ENCODE measurements around the gene NCKAP5. TPM values are rescaled to one million over a fixed set of nuclear protein-coding genes. Genes with fewer than 3 reads are reported as not detected.

The NCKAP5 gene
- total RNA-seq, 1 donor from 2014 or later = 2.7 TPM

GRCh38 chr2:132804051-132804450 lies 764.2 kb downstream of the NCKAP5 start:
- Mint-ChIP-seq H3K27ac (ENCODE audit: unreplicated experiment) (peak overlapping the region; percentile 84), H3K27me3 (ENCODE audit: low read depth, unreplicated experiment) (no peaks in the 10 kb centered on the region)

GRCh38 chr2:132798341-132798740 lies 769.9 kb downstream of the NCKAP5 start:
- H3K4me3 Mint-ChIP-seq (ENCODE audit: unreplicated experiment) = no peak overlapping the region
- no peak overlapping the region for H3K27ac Mint-ChIP-seq (ENCODE audit: unreplicated experiment)
- Histone ChIP-seq H2AFZ (ENCODE audit: low read depth, low read length) (no peak overlapping the region), H3K4me1 (ENCODE audit: insufficient read depth, low read length) (peaks cover 6% of the 10 kb centered on the region), H3K27me3 (ENCODE audit: insufficient read depth, low read length) (no peaks in the 10 kb centered on the region), H3K9ac (ENCODE audit: low read length) (no peak overlapping the region), H3K36me3 (ENCODE audit: insufficient read depth, low read length) (no peaks in the 10 kb centered on the region), H3K79me2 (ENCODE audit: insufficient read depth, low read length) (no peaks in the 10 kb centered on the region), H3K9me3 (ENCODE audit: insufficient read depth, low read depth, low read length) (no peaks in the 10 kb centered on the region), H3K27ac (ENCODE audit: low read depth, low read length) (no peak overlapping the region), H3K4me2 (ENCODE audit: low read length) (no peak overlapping the region), H4K20me1 (ENCODE audit: insufficient read depth, low read length) (no peaks in the 10 kb centered on the region), H3K4me3 (ENCODE audit: insufficient read depth, low read depth, low read length) (no peak overlapping the region)
- TF ChIP-seq CTCF (IDR thresholded peaks at IDR 0.05; ENCODE audit: insufficient read depth, low read depth, low read length) (no peak), EZH2 (IDR thresholded peaks at IDR 0.05; ENCODE audit: insufficient read depth, low read length) (no peak)
- H3K36me3 Mint-ChIP-seq (ENCODE audit: low read depth, unreplicated experiment) = no peaks in the 10 kb centered on the region
- peaks cover 18% of the 10 kb centered on the region for H3K4me1 Mint-ChIP-seq (ENCODE audit: low read depth, unreplicated experiment)
- no peak for DNase-seq (ENCODE audit: low read depth)
- H3K9me3 Mint-ChIP-seq (ENCODE audit: unreplicated experiment) = no peaks in the 10 kb centered on the region
- no peaks in the 10 kb centered on the region for H3K27me3 Mint-ChIP-seq (ENCODE audit: low read depth, unreplicated experiment)
- FAIRE-seq = no peak

More at GRCh38 chr2:132804051-132804450, 764.2 kb downstream of the NCKAP5 start:
- TF ChIP-seq CTCF (IDR thresholded peaks at IDR 0.05; ENCODE audit: insufficient read depth, low read depth, low read length) (no peak), EZH2 (IDR thresholded peaks at IDR 0.05; ENCODE audit: insufficient read depth, low read length) (no peak)
- peak overlapping the region; percentile 31 for H3K9ac ChIP-seq (ENCODE audit: low read length)
- FAIRE-seq = peak; percentile 68
- H4K20me1 ChIP-seq (ENCODE audit: insufficient read depth, low read length) = no peaks in the 10 kb centered on the region
- peak overlapping the region; percentile 14 for H3K27ac ChIP-seq (ENCODE audit: low read depth, low read length)
- peak overlapping the region; percentile 69 for H3K4me2 ChIP-seq (ENCODE audit: low read length)
- Mint-ChIP-seq H3K9me3 (ENCODE audit: unreplicated experiment) (no peaks in the 10 kb centered on the region), H3K4me1 (ENCODE audit: low read depth, unreplicated experiment) (peaks cover 22% of the 10 kb centered on the region), H3K4me3 (ENCODE audit: unreplicated experiment) (no peak overlapping the region), H3K36me3 (ENCODE audit: low read depth, unreplicated experiment) (no peaks in the 10 kb centered on the region)
- no peaks in the 10 kb centered on the region for H3K9me3 ChIP-seq (ENCODE audit: insufficient read depth, low read depth, low read length)
- DNase-seq (ENCODE audit: low read depth) = peak; percentile 72
- H3K4me1 ChIP-seq (ENCODE audit: insufficient read depth, low read length) = peaks cover 13% of the 10 kb centered on the region
- no peak overlapping the region for H3K4me3 ChIP-seq (ENCODE audit: insufficient read depth, low read depth, low read length)
- no peaks in the 10 kb centered on the region for H3K79me2 ChIP-seq (ENCODE audit: insufficient read depth, low read length)
- H3K27me3 ChIP-seq (ENCODE audit: insufficient read depth, low read length) = no peaks in the 10 kb centered on the region
- H2AFZ ChIP-seq (ENCODE audit: low read depth, low read length) = no peak overlapping the region
- H3K36me3 ChIP-seq (ENCODE audit: insufficient read depth, low read length) = no peaks in the 10 kb centered on the region

- no peak overlapping the region for H3K4me3 ChIP-seq (ENCODE audit: insufficient read depth, low read depth, low read length)
- no peaks in the 10 kb centered on the region for H3K27me3 Mint-ChIP-seq (ENCODE audit: low read depth, unreplicated experiment)
- DNase-seq (ENCODE audit: low read depth) = peak; percentile 78
- FAIRE-seq = peak; percentile 88
- peaks cover 6% of the 10 kb centered on the region for H3K4me1 ChIP-seq (ENCODE audit: insufficient read depth, low read length)
- H3K36me3 ChIP-seq (ENCODE audit: insufficient read depth, low read length) = no peaks in the 10 kb centered on the region
- peak overlapping the region; percentile 31 for H3K4me2 ChIP-seq (ENCODE audit: low read length)
- H3K4me3 Mint-ChIP-seq (ENCODE audit: unreplicated experiment) = no peak overlapping the region
- H3K27me3 ChIP-seq (ENCODE audit: insufficient read depth, low read length) = no peaks in the 10 kb centered on the region
- H3K9ac ChIP-seq (ENCODE audit: low read length) = peak overlapping the region; percentile 13
- TF ChIP-seq CTCF (IDR thresholded peaks at IDR 0.05; ENCODE audit: insufficient read depth, low read depth, low read length) = no peak
- no peak for TF ChIP-seq EZH2 (IDR thresholded peaks at IDR 0.05; ENCODE audit: insufficient read depth, low read length)
- H3K9me3 Mint-ChIP-seq (ENCODE audit: unreplicated experiment) = no peaks in the 10 kb centered on the region
- H4K20me1 ChIP-seq (ENCODE audit: insufficient read depth, low read length) = no peaks in the 10 kb centered on the region
- peaks cover 18% of the 10 kb centered on the region for H3K4me1 Mint-ChIP-seq (ENCODE audit: low read depth, unreplicated experiment)
- H3K27ac Mint-ChIP-seq (ENCODE audit: unreplicated experiment) = peak overlapping the region; percentile 36
- no peaks in the 10 kb centered on the region for H3K9me3 ChIP-seq (ENCODE audit: insufficient read depth, low read depth, low read length)
- H3K27ac ChIP-seq (ENCODE audit: low read depth, low read length) = no peak overlapping the region
- no peaks in the 10 kb centered on the region for H3K79me2 ChIP-seq (ENCODE audit: insufficient read depth, low read length)
- H3K36me3 Mint-ChIP-seq (ENCODE audit: low read depth, unreplicated experiment) = no peaks in the 10 kb centered on the region
- H2AFZ ChIP-seq (ENCODE audit: low read depth, low read length) = no peak overlapping the region
Observed at GRCh38 chr2:132797556-132797955, 770.7 kb downstream of the NCKAP5 start.
